ENCODE measurements around the gene CDC42EP5. TPM values are rescaled to one million over a fixed set of nuclear protein-coding genes. Genes with fewer than 3 reads are reported as not detected.

Gene CDC42EP5
- total RNA-seq, 1 experiment from 2014 or later: 8.8 TPM

GRCh38 chr19:54462655-54463530 is 10.2 kb downstream of the CDC42EP5 start:
- H3K36me3 ChIP-seq: peaks cover 50% of the 10 kb centered on the region
- peak in 1 of 2 experiments; percentile 78 for DNase-seq (ENCODE audit: low read depth in 1 of 2, low spot score in 2 of 2)
- H3K9me3 ChIP-seq (replicated peaks): 0 out of 2 replicates have a peak, but pooled peaks cover 5% of the 10 kb centered on the region
- peak overlapping the region; percentile 86 for H3K27ac ChIP-seq
- peaks cover 33% of the 10 kb centered on the region for H3K4me1 ChIP-seq (replicated peaks)
- peak overlapping the region; percentile 53 for H3K4me3 ChIP-seq
- no peaks in the 10 kb centered on the region for H3K27me3 ChIP-seq (replicated peaks)

GRCh38 chr19:54462047-54462654 is 10.9 kb downstream of the CDC42EP5 start:
- H3K4me3 ChIP-seq: peak overlapping the region; percentile 53
- H3K4me1 ChIP-seq (replicated peaks): peaks cover 33% of the 10 kb centered on the region
- H3K9me3 ChIP-seq (replicated peaks): 0 out of 2 replicates have a peak, but pooled peaks cover 5% of the 10 kb centered on the region
- DNase-seq (ENCODE audit: low read depth in 1 of 2, low spot score in 2 of 2): no peak
- peak overlapping the region; percentile 86; the same call in 1 of the 2 replicates for H3K27ac ChIP-seq
- H3K36me3 ChIP-seq: peaks cover 58% of the 10 kb centered on the region
- no peaks in the 10 kb centered on the region for H3K27me3 ChIP-seq (replicated peaks)

DNA sequence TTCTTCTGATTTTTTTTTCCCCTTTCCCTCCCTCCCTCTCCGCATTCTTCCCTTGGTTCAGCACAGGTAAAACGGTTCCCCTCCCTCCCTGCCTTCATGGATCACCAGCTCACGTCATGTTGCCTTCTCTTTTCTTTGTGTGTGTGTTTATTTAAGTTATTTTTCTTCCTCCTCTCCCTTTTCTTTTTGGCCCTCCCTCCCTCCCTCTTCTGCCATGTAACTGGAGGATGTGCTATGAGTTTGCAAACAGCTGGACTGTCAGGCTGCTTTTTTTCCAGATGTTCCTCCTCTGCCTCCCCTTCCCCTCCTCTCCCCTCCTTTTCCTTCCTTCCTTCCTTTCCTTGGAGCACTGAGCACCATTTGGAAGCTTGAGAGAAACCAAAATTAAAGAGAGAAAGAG is 11.5 kb downstream of the CDC42EP5 start:
- Histone ChIP-seq H3K9me3 (replicated peaks) (0 out of 2 replicates have a peak, but pooled peaks cover 5% of the 10 kb centered on the region), H3K4me1 (replicated peaks) (peaks cover 33% of the 10 kb centered on the region), H3K27me3 (replicated peaks) (no peaks in the 10 kb centered on the region), H3K36me3 (peaks cover 63% of the 10 kb centered on the region), H3K27ac (no peak overlapping the region), H3K4me3 (no peak overlapping the region)
- DNase-seq (ENCODE audit: low read depth in 1 of 2, low spot score in 2 of 2): no peak

DNA sequence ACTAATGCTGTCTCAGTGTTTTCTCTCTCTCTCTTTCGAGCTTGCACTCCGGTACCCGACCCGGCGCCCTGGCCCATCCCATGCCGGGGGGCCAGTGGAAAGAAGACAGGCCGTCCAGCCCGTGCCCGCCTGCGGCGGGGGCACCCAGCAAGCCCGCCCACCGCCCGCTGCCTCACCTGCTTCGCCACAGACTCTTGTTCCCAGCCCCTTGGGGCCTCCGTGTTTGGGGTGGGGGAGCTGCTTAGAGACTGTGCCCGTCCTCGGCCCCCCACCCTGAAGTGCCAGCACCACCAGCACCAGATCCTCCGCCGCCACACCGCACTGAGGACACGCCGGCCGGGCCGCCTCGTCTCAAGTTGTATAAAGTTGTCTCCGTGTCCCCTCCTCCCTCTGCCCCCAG is 11.9 kb downstream of the CDC42EP5 start:
- no peak for DNase-seq (ENCODE audit: low read depth in 1 of 2, low spot score in 2 of 2)
- Histone ChIP-seq H3K4me1 (replicated peaks) (peaks cover 33% of the 10 kb centered on the region), H3K36me3 (peaks cover 67% of the 10 kb centered on the region), H3K4me3 (no peak overlapping the region), H3K27ac (no peak overlapping the region), H3K9me3 (replicated peaks) (0 out of 2 replicates have a peak, but pooled peaks cover 5% of the 10 kb centered on the region), H3K27me3 (replicated peaks) (no peaks in the 10 kb centered on the region)

DNA sequence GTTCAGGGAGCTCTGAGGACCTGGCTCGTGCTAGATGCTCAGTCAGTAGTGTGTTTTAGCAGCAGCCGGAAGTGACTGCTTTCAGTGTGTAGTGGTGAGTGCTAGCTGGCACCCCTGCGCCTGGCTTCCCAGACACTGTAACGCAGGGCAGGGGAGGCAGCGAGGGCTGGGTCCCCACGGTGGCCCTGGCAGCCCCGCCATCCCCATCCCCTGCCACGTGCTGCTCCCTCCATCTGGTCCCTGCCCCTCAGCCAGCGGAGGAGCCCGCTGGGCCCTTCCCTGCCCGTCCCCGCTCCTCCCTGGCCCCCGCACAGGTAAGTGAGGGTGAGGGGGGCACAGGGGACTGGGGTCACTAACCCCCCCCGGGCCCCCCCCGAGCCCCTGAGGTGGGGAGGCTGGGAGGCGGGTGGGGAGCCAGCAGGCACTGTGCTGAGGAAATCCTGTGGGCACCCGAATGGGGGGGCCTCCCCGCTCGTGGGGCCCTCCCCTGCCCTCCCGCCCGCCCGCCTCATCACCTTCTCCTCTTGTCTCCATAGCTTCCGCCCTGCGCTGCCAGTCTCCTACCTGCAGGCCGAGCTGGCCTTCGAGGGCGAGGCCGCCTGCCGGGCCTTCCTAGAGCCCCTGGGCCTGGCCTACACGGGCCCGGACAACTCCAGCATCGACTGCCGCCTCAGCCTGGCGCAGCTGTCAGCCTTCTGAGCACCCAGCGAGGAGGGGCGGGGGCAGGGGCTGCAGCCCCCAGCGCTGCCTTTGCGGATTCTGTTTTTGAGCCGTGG is 12.7 kb downstream of the CDC42EP5 start:
- Histone ChIP-seq H3K4me1 (replicated peaks) (peaks cover 33% of the 10 kb centered on the region), H3K36me3 (peaks cover 75% of the 10 kb centered on the region), H3K9me3 (replicated peaks) (0 out of 2 replicates have a peak, but pooled peaks cover 5% of the 10 kb centered on the region), H3K27me3 (replicated peaks) (no peaks in the 10 kb centered on the region), H3K27ac (no peak overlapping the region), H3K4me3 (no peak overlapping the region)
- DNase-seq (ENCODE audit: low read depth in 1 of 2, low spot score in 2 of 2): no peak

DNA sequence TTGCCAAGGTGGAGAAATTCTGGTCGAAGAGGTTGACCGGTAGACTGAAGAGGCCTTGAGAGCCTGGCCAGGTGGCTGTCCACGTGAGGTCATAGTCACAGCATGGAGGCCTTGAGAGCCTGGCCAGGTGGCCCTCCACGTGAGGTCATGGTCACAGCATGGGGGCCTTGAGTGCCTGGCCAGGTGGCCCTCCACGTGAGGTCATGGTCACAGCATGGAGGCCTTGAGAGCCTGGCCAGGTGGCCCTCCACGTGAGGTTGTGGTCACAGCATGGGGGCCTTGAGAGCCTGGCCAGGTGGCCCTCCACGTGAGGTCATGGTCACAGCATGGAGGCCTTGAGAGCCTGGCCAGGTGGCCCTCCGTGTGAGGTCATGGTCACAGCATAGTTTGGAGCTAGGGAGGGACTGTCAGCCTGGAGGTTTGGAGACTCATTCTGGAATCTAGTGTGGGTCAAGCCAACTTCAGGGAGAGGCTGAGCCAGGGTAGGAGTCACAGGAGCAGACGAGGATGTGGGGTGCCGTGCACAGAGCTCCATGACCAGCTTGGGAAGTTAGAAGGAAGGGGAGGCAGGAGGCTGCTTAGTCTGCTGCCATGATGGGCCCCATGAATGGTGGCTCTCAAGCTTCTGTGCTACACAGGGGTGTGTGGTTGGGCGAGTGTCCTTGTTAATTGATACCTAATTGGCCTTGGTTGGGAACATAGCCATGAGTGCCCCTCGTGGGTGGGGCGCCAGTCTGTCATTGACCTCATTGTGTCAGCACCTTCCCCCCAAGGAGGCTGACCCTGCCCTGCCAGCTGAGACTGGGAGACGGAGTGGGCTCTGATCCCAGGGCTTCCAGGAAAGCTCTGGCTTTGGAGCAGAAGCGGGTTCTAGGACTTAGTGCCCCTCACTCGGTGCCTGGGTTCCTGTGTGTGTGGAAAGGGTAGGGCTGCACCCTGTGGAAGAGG is 13.5 kb downstream of the CDC42EP5 start:
- Histone ChIP-seq H3K4me3 (no peak overlapping the region), H3K4me1 (replicated peaks) (peaks cover 29% of the 10 kb centered on the region), H3K36me3 (peaks cover 84% of the 10 kb centered on the region)

GRCh38 chr19:54458648-54459281 is 14.3 kb downstream of the CDC42EP5 start:
- 0 out of 2 replicates have a peak, but pooled peaks cover 3% of the 10 kb centered on the region for H3K9me3 ChIP-seq (replicated peaks)
- no peak overlapping the region for H3K27ac ChIP-seq
- peaks cover 92% of the 10 kb centered on the region for H3K36me3 ChIP-seq
- H3K4me3 ChIP-seq: no peak overlapping the region
- no peaks in the 10 kb centered on the region for H3K27me3 ChIP-seq (replicated peaks)
- no peak for DNase-seq (ENCODE audit: low read depth in 1 of 2, low spot score in 2 of 2)
- H3K4me1 ChIP-seq (replicated peaks): peaks cover 21% of the 10 kb centered on the region

More for the DNA sequence above, 13.5 kb downstream of the CDC42EP5 start:
- no peak for DNase-seq (ENCODE audit: low read depth in 1 of 2, low spot score in 2 of 2)
- Histone ChIP-seq H3K9me3 (replicated peaks) (0 out of 2 replicates have a peak, but pooled peaks cover 5% of the 10 kb centered on the region), H3K27ac (no peak overlapping the region), H3K27me3 (replicated peaks) (no peaks in the 10 kb centered on the region)

- Histone ChIP-seq H3K36me3 (peaks cover 94% of the 10 kb centered on the region), H3K27ac (no peak overlapping the region), H3K9me3 (replicated peaks) (no peaks in the 10 kb centered on the region), H3K4me1 (replicated peaks) (peaks cover 14% of the 10 kb centered on the region), H3K4me3 (no peak overlapping the region), H3K27me3 (replicated peaks) (no peaks in the 10 kb centered on the region)
- no peak for DNase-seq (ENCODE audit: low read depth in 1 of 2, low spot score in 2 of 2)
These were observed 15.1 kb downstream of the CDC42EP5 start for GRCh38 chr19:54457773-54458647.

DNA sequence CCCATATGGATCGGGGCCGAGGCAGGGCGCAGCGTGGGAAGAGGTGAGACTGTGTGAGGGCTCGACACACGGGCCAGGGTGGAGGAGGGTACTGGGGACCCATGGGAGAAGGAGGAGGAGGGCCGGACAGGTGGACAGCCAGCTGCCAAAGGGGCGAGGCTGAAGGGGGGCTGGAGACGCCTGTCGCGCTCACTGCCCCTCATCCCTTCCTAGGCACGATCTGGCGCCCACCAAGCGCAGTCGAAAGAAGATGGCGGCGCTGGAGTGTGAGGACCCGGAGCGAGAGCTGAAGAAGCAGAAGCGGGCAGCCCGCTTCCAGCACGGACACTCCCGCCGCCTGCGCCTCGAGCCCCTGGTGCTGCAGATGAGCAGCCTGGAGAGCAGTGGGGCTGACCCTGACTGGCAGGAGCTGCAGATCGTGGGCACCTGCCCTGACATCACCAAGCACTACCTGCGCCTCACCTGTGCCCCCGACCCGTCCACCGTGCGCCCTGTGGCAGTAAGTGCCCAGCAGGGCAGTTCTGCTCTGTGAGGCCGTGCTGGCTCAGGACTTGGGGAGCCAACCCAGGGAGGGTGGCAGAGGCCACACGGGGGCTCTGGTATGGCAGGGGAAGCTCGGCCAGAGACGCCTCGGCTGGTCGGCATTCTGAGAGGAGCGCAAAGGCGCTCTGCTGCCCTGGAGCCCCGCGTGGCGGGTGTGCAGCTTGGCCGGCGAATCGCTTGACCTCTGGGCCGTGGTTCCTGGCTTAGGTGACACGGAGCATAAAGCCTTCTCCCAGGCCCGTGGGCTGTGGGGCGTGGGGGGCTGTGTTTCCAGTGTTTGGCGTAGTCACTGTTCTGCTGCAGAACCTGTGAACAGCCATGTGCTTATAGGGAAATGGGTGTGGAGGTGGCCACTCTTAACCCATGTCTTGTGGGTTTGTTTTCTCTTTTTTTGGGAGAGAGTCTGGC is 16.4 kb downstream of the CDC42EP5 start:
- H3K4me1 ChIP-seq (replicated peaks): peaks cover 2% of the 10 kb centered on the region
- H3K27me3 ChIP-seq (replicated peaks): no peaks in the 10 kb centered on the region
- H3K9me3 ChIP-seq (replicated peaks): no peaks in the 10 kb centered on the region
- no peak overlapping the region for H3K27ac ChIP-seq
- DNase-seq (ENCODE audit: low read depth in 1 of 2, low spot score in 2 of 2): no peak
- H3K4me3 ChIP-seq: no peak overlapping the region
- H3K36me3 ChIP-seq: peaks cover 94% of the 10 kb centered on the region

- no peak overlapping the region for H3K27ac ChIP-seq
- H3K9me3 ChIP-seq (replicated peaks): no peaks in the 10 kb centered on the region
- H3K4me1 ChIP-seq (replicated peaks): peaks cover 9% of the 10 kb centered on the region
- no peak for DNase-seq (ENCODE audit: low read depth in 1 of 2, low spot score in 2 of 2)
- no peaks in the 10 kb centered on the region for H3K27me3 ChIP-seq (replicated peaks)
- H3K36me3 ChIP-seq: peaks cover 94% of the 10 kb centered on the region
- no peak overlapping the region for H3K4me3 ChIP-seq
These were observed 17.2 kb downstream of the CDC42EP5 start for GRCh38 chr19:54455786-54456422.
